Fibroblast of skin of left quadriceps (primary cell): ENCODE results near the gene MAGEA2.
"Not testable (repeated sequence)": the region's sequence is repeated elsewhere in the genome, so short reads cannot be mapped to it uniquely, and the experiment has no call there.

Experiments
- DNase-seq, 2 experiments: peaks; one replicate each; pipeline ENCODE4 v3.0.0-alpha.2; 2013; ENCODE audit warnings: low read depth in 2 of 2

Gene MAGEA2

DNA sequence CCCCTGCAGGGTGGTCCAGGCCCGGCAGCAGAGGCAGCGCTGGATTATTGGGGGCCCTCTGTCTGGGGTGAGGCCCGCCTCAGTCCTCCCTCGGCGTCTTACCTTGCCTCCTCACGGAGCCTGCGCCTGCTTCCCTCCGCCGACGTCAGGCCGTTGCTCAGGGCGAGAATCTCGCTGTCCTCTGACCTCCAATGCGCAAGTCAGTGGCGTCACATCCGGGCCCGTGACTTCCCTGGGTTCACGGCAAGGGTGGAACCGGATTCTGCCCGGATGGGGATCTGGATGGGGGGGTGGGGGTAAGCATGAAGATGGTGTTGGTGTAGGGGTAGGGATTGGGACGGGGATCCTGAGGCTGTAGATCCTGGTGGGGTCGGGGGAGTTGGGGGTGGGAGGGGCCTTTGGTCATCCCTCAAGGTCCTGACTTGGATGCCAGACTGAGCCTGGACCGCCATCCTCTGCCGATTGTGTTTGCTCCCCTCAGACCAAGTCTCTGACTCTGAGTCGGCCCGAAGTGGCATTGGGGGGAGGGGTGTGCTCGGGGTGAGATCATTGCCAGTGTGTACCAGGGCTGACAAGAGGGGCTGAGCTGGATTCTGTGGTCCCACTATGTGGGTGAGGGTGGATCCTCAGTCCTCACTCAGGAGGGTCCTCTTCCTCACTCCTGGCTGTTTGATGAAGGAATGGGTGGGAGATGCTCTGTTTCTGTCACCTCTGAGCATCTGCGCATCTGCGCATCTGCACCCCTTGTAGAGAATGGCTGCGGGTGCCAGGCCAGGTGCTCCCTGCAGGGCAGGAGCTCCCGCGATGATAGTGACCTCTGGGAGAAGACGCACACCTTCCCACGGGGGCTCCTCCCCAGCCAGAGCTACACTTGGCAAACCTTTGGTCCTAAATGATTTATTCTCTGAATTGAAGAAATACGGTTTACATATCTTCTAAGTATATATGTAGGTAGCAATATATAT is at the start of gene MAGEA2:
Gene MAGEA2 (minus strand): TSS at position 157 of the 965 bp plus-strand sequence. CDS start 2,479 bp downstream, outside the sequence.
- DNase-seq = not testable (repeated sequence)

- DNase-seq = no peak
These were observed 45.3 kb upstream of the MAGEA2 start for GRCh38 chrX:152798945-152799344.

GRCh38 chrX:152787062-152787461 is 33.4 kb upstream of the MAGEA2 start:
- DNase-seq = not testable (repeated sequence)

- DNase-seq = not testable (repeated sequence)
These were observed 16.1 kb upstream of the MAGEA2 start, which contains the start of gene MAGEA6 for GRCh38 chrX:152769549-152770289. TSS of gene MAGEA6 (minus strand) at chrX:152769689. CDS start at chrX:152767650, 2,039 bp downstream.

GRCh38 chrX:152766562-152766961 is 12.9 kb upstream of the MAGEA2 start:
- not testable (repeated sequence) for DNase-seq

DNA sequence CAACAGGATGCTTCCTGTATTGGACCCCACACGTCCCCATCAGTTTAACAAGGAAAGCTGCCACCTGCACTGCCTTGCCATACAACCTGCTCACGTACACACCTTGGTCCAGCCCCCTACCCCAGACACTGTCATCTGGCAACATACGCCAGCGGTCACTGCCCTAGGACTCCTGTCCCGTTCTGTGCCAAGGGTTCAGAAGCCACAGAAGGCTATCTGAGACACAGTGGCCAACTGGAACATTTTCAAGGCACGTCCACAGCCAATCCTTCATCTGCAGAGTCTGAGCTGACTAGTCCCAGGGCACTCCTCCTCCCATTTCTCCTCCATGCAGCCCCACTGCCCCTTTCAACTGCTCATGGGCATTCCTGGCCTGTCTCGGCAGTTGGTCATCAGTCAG is 7.9 kb upstream of the MAGEA2 start:
- DNase-seq = not testable (repeated sequence)

DNA sequence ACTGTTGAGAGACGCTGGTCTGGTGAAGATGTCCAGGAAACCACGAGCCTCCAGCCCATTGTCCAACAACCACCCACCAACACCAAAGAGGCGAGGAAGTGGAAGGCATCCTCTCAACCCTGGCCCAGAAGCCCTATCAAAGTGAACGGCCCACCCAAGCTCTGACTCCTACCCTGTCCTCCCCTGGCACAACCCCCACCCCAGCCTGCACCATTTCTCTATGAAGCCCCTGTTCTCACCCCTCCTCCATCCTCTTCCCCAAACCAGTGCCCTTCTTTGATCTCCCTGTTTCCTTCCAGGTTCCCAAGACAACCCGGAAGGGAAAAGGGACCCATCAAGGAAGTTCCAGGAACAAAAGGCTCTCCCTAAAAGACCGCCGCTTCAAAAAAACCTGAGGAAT is 5.9 kb upstream of the MAGEA2 start:
- not testable (repeated sequence) for DNase-seq

DNA sequence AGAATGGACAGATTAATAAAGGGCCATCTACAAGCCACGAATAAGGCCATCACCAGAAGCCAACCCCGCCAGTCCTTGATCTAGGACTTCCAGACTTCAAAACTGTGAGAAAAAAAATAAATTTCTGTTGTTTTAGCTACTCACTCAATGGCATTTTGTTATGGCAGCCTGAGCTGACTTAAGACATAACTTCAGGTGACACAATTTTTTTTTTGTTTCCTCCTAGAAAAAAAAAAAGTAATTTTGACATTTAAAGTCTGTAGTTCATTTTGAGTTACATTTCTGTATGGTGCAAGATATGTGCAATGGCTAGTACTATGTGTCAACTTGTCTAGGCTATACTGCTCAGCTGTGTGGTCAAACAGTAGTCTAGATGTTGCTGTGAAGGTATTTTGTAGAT is 5.3 kb upstream of the MAGEA2 start, which contains the start of gene CSAG3:
Gene CSAG3 (plus strand): TSS at position 301 of the 400 bp plus-strand sequence.
- not testable (repeated sequence) for DNase-seq

- not testable (repeated sequence) for DNase-seq
These were observed 1.2 kb upstream of the MAGEA2 start for GRCh38 chrX:152754871-152755270.

GRCh38 chrX:152738560-152738959 is 15.1 kb downstream of the MAGEA2 start:
- no peak for DNase-seq

GRCh38 chrX:152736528-152736927 is 17.1 kb downstream of the MAGEA2 start:
- DNase-seq = not testable (repeated sequence)

GRCh38 chrX:152735860-152736511 is 17.7 kb downstream of the MAGEA2 start:
- DNase-seq = no peak

DNA sequence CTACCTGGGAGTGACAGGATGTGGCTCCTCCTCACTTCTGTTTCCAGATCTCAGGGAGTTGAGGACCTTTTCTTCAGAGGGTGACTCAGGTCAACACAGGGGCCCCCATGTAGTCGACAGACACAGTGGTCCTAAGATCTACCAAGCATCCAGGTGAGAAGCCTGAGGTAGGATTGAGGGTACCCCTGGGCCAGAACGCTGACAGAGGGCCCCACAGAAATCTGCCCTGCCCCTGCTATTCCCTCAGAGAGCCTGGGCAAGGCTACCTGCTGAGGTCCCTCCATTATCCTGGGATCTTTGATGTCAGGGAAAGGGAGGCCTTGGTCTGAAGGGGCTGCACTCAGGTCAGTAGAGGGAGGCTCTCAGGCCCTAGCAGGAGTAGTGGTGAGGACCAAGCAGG is 18.5 kb downstream of the MAGEA2 start:
- no peak for DNase-seq

- DNase-seq = not testable (repeated sequence)
These were observed 19.3 kb downstream of the MAGEA2 start for GRCh38 chrX:152734143-152734858.

DNA sequence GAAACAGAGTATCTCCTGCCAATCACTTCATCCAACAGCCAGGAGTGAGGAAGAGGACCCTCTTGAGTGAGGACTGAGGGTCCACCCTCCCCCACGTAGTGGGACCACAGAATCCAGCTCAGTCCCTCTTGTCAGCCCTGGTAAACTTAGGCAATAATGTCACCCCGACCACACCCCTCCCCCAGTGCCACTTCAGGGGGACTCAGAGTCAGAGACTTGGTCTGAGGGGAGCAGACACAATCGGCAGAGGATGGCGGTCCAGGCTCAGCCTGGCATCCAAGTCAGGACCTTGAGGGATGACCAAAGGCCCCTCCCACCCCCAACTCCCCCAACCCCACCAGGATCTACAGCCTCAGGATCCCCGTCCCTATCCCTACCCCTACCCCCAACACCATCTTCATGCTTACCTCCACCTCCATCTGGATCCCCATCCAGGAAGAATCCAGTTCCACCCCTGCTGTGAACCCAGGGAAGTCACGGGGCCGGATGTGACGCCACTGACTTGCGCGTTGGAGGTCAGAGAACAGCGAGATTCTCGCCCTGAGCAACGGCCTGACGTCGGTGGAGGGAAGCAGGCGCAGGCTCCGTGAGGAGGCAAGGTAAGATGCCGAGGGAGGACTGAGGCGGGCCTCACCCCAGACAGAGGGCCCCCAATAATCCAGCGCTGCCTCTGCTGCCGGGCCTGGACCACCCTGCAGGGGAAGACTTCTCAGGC is 20.2 kb downstream of the MAGEA2 start, which contains the start of the genes CSAG1 and MAGEA12:
Gene CSAG1 (minus strand): TSS at position 461 of the 715 bp plus-strand sequence. CDS start 1,261 bp downstream, outside the sequence.
Gene MAGEA12 (plus strand): TSS at position 497 of the 715 bp plus-strand sequence. CDS start 2,405 bp downstream, outside the sequence.
- no peak for DNase-seq

GRCh38 chrX:152725409-152725808 is 28.2 kb downstream of the MAGEA2 start:
- DNase-seq = no peak

- not testable (repeated sequence) for DNase-seq
These were observed 39.5 kb downstream of the MAGEA2 start, which contains the start of gene MAGEA2B for GRCh38 chrX:152713815-152714787. TSS of gene MAGEA2B (plus strand) at chrX:152714628. CDS start at chrX:152717107, 2,479 bp downstream.

DNA sequence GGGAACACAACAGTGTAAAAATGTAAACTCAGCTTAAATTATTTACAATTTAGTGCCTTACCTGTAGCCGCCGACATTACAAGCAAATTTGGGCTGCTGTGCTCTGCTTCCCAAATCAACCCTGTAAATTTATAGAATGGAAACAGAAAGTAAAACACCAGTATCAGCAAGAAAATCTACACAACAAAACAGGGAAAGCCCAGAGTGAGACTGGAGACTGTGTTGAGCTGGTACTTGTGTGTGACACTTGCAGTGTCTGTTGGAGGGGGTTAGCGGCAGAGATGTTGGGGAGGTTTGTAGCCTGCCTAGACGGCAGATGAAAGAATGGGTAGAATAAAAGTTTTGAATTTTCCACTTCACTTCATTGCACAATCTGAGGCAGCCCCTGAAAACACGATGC is 40.4 kb downstream of the MAGEA2 start:
- not testable (repeated sequence) for DNase-seq

DNA sequence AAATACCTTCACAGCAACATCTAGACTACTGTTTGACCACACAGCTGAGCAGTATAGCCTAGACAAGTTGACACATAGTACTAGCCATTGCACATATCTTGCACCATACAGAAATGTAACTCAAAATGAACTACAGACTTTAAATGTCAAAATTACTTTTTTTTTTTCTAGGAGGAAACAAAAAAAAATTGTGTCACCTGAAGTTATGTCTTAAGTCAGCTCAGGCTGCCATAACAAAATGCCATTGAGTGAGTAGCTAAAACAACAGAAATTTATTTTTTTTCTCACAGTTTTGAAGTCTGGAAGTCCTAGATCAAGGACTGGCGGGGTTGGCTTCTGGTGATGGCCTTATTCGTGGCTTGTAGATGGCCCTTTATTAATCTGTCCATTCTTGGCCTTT is 44.5 kb downstream of the MAGEA2 start, which contains the start of gene CSAG2:
Gene CSAG2 (minus strand): TSS at position 101 of the 400 bp plus-strand sequence. CDS start 161 bp downstream, outside the sequence.
- not testable (repeated sequence) for DNase-seq
